HFF-Myc (cell line): ENCODE results near the gene MUC13.

Experiments
- DNase-seq: peaks from one replicate; pipeline ENCODE4 v3.0.0-alpha.2; 2011; ENCODE audit warnings: low read depth; ENCODE audit errors: extremely low read depth
- H3K4me3 ChIP-seq: replicated peaks from 2 replicates; pipeline ENCODE4 v1.5.1; 2011; ENCODE audit warnings: low read depth, mild to moderate bottlenecking, control low read depth, low read length
- TF ChIP-seq, protein P1 (sequence below): IDR thresholded peaks from 2 replicates; pipeline ENCODE4 v1.5.1; 2012; ENCODE audit warnings: mild to moderate bottlenecking, low read depth, low read length, control low read depth; ENCODE audit errors: missing control alignments

Gene MUC13

DNA sequence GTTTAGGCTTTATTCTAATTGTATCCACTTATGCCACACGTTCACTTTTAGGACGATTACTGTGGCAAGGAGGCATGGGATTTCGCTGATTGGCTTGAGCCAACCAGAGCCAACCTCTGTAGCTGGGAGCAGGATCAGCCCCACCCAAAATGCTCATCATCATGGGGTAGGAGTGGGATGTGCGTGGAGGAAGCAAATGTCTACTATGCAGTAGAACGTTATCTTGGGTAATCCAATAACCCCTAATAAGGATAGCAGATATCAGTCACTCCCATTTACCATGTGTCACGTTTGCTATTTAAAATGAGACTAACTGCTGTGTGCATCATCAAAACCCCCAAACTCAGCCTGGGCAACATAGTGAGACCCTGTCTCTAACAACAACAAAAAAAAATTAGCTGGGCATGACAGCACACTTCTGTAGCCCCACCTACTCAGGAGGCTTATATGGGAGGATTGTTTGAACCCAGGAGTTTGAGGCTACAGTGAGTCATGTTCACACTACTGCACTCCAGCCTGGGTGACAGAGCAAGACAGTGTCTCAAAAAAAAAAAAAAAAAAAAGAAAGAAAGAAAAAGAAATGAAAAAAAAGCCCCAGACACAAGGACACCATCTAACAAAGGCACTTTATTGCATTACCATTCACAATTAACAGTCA, 29.6 kb downstream of the MUC13 start:
- DNase-seq = no peak
- H3K4me3 ChIP-seq = no peak overlapping the region
- TF ChIP-seq, protein P1, sequence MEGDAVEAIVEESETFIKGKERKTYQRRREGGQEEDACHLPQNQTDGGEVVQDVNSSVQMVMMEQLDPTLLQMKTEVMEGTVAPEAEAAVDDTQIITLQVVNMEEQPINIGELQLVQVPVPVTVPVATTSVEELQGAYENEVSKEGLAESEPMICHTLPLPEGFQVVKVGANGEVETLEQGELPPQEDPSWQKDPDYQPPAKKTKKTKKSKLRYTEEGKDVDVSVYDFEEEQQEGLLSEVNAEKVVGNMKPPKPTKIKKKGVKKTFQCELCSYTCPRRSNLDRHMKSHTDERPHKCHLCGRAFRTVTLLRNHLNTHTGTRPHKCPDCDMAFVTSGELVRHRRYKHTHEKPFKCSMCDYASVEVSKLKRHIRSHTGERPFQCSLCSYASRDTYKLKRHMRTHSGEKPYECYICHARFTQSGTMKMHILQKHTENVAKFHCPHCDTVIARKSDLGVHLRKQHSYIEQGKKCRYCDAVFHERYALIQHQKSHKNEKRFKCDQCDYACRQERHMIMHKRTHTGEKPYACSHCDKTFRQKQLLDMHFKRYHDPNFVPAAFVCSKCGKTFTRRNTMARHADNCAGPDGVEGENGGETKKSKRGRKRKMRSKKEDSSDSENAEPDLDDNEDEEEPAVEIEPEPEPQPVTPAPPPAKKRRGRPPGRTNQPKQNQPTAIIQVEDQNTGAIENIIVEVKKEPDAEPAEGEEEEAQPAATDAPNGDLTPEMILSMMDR = no peak

DNA sequence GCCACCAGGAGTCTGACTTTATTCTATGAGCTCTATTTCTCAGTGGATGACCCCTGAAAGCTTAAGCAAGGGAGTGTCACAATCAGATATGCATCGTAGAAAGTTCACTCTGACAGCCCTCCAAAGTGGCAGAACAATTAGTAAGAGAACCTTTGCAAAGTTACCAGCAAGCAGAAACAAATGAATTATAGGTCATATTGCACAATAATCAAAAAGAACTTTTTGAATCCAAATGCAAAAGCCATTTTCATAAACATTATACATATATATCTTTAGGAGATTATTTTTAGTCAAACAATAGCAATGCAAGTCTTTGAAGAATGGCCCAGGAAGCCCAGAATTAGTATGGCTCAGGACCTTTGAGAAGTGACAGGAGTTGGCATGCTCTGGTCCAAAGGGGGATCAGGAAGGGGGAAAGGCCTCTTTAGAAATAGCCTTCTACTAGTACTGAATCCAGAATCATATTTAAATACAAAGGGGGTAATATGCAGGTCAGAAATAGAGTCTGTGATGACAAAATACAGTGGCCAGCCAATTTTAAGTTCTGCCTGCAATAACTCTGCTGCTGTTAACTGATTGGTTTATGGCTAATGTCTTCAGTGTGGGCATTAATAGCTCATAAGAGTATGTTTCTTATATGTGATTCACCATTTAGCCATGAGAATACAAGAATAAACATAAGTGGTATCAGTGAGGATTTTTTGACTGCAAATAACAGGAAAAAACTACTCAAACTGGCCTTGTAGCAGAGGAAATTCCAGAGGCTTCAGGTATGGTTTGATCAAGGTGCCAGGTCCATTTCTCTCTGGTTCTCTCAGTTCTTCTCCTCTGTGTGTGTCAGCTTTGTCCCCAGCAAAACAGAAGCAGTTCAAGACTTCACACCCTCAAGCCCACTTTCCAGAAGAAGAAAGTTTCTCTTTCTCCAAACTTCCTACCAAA, 30.4 kb downstream of the MUC13 start:
- H3K4me3 ChIP-seq = no peak overlapping the region
- DNase-seq = no peak
- TF ChIP-seq, protein P1 = no peak

DNA sequence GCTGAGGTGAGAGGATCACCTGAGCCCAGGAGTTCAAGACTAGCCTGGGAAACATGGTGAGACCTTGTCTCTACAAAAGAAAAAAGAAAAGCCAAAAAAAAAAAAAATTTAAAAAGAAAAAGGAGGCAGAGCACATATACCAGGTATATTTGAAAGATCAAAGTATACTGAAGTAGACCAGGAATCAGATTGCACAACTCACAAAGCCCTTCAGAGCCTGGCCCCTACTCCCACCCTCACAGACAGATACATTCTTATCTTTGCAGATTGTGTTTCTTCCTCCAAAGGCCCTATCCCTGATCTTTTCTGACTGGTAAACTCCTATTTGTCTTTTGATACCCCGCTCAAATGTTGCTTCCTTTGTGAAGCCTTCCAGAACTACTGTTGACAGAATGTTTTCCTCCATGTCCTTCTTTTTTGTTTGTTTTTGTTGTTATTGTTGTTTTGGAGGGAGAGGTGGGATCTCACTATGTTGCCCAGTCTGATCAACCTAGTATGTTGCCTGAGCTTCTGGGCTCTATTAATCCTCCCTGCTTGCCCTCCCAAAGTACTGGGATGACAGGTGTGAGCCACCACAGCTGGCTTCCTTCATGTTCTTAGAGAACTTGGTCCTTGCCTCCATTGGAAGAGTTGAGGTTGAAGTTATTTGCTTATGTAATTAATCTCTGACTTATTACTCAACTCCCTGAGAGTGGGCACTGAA, 37.6 kb downstream of the MUC13 start:
- no peak overlapping the region for H3K4me3 ChIP-seq
- TF ChIP-seq, protein P1 = no peak
- no peak for DNase-seq

DNA sequence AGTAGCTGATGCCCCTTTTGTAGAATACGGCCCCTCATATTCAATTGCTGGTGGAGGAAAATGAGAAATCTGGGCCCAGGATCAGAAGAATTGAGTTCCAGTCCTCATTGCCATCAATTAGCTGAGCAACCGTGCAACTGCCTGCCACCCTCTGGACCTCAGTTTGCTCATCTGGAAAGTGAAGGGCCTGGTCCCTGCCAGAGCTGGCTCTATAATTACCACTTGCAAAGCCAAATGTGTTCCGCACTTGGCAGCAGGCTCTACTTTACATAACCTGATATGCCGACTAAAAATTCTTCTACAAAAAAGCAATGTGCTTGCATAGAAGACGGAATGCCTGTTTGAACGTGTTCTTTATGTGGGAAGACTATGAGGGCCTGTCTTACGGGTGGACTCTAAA, 38.8 kb downstream of the MUC13 start:
- TF ChIP-seq, protein P1 = no peak
- no peak overlapping the region for H3K4me3 ChIP-seq
- DNase-seq = no peak

DNA sequence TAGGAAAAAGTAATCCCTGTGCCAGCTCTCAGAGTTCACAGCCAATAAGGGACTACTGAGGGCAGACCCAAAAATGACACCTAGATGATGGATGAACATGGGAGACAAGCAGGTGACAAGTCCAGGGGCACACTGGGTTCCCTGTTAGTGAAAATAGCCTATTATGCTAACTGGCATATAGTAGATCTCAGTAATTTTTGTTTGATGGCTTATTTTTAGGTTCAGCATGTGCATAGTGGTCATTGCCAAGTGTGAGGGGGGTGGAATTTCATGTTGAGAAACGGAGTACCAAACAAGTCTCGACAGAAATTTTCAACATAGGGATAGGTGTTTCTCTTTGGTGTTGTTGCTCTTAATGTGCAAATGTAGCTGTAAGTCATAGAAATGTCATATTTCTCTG, 41.0 kb downstream of the MUC13 start:
- TF ChIP-seq, protein P1 = no peak
- no peak overlapping the region for H3K4me3 ChIP-seq
- no peak for DNase-seq

DNA sequence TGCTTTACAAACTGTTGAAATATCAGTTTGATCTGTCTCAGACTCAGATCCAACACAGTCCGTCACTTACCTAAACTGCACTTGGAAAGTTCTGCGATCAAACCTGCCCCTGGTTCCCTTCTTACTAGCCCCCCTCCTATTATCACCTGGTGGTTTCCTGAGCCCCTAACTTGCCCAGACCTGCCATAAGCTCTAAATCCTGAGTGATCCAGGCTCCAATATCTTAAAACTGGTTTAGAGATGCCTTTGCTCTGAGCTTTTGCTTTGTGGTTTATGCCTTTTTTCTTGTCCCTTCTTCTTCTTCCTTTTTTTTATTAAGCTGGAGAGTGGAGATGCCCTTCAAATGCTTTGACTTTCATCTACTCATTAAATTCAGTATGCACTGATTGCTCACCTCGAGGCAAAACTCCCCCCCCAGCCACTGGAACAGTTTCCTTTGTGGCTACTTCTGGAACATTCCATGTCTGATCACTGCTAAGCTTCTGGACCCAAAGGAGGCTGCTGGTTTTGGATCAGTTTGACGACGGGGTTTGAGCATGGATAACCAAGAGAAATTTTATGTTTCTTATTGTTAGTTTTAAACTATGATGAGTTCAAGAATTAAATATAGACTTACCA, 43.9 kb downstream of the MUC13 start:
- DNase-seq = no peak
- no peak overlapping the region for H3K4me3 ChIP-seq
- TF ChIP-seq, protein P1 = no peak
